H1 (cell line): ENCODE results near the gene ME1. TPM values are rescaled to one million over a fixed set of nuclear protein-coding genes. Genes with fewer than 3 reads are reported as not detected.

Experiments
- CBX5 ChIP-seq: fragments of 300-800, 300-1000 bp; sonication (generic); IDR thresholded peaks from 2 replicates; pipeline ENCODE4 v1.7.1; 2016; ENCODE audit warnings: antibody characterized with exemption, low read length, low read depth
- CHD1 ChIP-seq: IDR thresholded peaks from 2 replicates; pipeline ENCODE4 v1.6.1; 2012; ENCODE audit warnings: low read depth, low read length, improper control_type of control experiment
- CHD7 ChIP-seq: fragments of 300-600 bp; sonication (generic); IDR thresholded peaks from 2 replicates; pipeline ENCODE4 v1.7.1; 2012; ENCODE audit warnings: low read length, moderate library complexity, mild to moderate bottlenecking, inconsistent platforms; ENCODE audit not compliant: insufficient replicate concordance
- EZH2 ChIP-seq: fragments of 200-600 bp; sonication (generic); IDR thresholded peaks from 2 replicates; pipeline ENCODE4 v1.7.1; 2012; ENCODE audit warnings: low read depth, mild to moderate bottlenecking, moderate library complexity, low read length, inconsistent platforms; ENCODE audit not compliant: severe bottlenecking
- KDM5A ChIP-seq: fragments of 200-600 bp; IDR thresholded peaks from 2 replicates; pipeline ENCODE4 v1.7.1; 2012; ENCODE audit warnings: mild to moderate bottlenecking, low read length, inconsistent platforms, mixed read lengths
- MAX ChIP-seq: IDR thresholded peaks from 2 replicates; pipeline ENCODE4 v1.6.1; 2012; ENCODE audit warnings: inconsistent platforms
- NRF1 ChIP-seq: IDR thresholded peaks from 2 replicates; pipeline ENCODE4 v1.6.1; 2011; ENCODE audit warnings: mild to moderate bottlenecking, low read depth, low read length, improper control_type of control experiment
- SIRT6 ChIP-seq: IDR thresholded peaks from one replicate; pipeline ENCODE4 v1.7.1; 2012; ENCODE audit warnings: low read length, inconsistent platforms
- SP1 ChIP-seq: IDR thresholded peaks from 2 replicates; pipeline ENCODE4 v1.6.1; 2011; ENCODE audit warnings: low read depth, low read length
- polyA plus RNA-seq, 7 experiments: library from polyadenylated mRNA; depleted of rRNA in 3 of 7; stranded (reverse) in 5 of 7; unstranded in 2 of 7; fragments of >200 nt in 5 of 7; fragments of 200-250 nt in 2 of 7; gene quantifications; 1 replicate in 5 of 7; 2 replicates in 1 of 7; 4 replicates in 1 of 7; pipeline versions ENCODE4 v1.2.1 to v1.2.3, GENCODE V29; 2011 to 2013; ENCODE audit warnings: missing spikeins in 2 of 7, mixed read lengths in 2 of 7
- total RNA-seq: library from RNA; stranded (reverse); fragmentation: NEBNext Ultra II Directional; extraction: Animal tissue kit (Norgen Biotek cat#: 25700); gene quantifications from 2 replicates; pipeline ENCODE4 v1.2.1, GENCODE V29; 2021
- TF ChIP-seq, protein P1 (sequence below): IDR thresholded peaks from 2 replicates; pipeline ENCODE4 v1.6.1; 2011; ENCODE audit warnings: low read length, improper control_type of control experiment

Gene ME1
- total and polyA plus RNA-seq, 2 of the 8 experiments (the other 6 are each of a cell fraction or from before 2014, with no cell fraction given), result 1.3 to 3.9 TPM

GRCh38 chr6:83199173-83199862 lies 231.5 kb downstream of the ME1 start (continued):
- TF ChIP-seq CHD7 (no peak), EZH2 (no peak), NRF1 (no peak), SP1 (no peak), KDM5A (no peak), SIRT6 (no peak), MAX (no peak), CHD1 (no peak), CBX5 (no peak)
- TF ChIP-seq, protein P1, sequence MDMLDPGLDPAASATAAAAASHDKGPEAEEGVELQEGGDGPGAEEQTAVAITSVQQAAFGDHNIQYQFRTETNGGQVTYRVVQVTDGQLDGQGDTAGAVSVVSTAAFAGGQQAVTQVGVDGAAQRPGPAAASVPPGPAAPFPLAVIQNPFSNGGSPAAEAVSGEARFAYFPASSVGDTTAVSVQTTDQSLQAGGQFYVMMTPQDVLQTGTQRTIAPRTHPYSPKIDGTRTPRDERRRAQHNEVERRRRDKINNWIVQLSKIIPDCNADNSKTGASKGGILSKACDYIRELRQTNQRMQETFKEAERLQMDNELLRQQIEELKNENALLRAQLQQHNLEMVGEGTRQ, result no peak
